GM10266 (cell line): Measurements from ENCODE around the gene UQCRHL.
A peak's percentile ranks its signal among the peaks of the same experiment; 100 is the strongest.

Experiments used
- DNase-seq: peaks from one replicate; pipeline ENCODE4 v3.0.0; 2012; ENCODE audit errors: extremely low spot score
- CTCF ChIP-seq: IDR thresholded peaks from 2 replicates; pipeline ENCODE4 v1.5.1; 2012; ENCODE audit warnings: mild to moderate bottlenecking, low read depth; ENCODE audit not compliant: control insufficient read depth, insufficient read depth; ENCODE audit errors: missing control alignments

UQCRHL gene

GRCh38 chr1:15810073-15810472 is 2.6 kb upstream of the UQCRHL start:
- no peak for DNase-seq
- no peak for TF ChIP-seq CTCF

GRCh38 chr1:15808955-15809354 is 1.5 kb upstream of the UQCRHL start:
- no peak for TF ChIP-seq CTCF
- no peak for DNase-seq

GRCh38 chr1:15807121-15807520 is 328 bp downstream of the UQCRHL start:
- TF ChIP-seq CTCF, result no peak
- no peak for DNase-seq

- DNase-seq, result no peak
- TF ChIP-seq CTCF, result no peak
Measured at GRCh38 chr1:15804060-15804459, 3.4 kb downstream of the UQCRHL start.

- peak; percentile 46 for TF ChIP-seq CTCF
- DNase-seq, result peak; percentile 49
Measured at GRCh38 chr1:15803380-15803779, 4.1 kb downstream of the UQCRHL start.

- no peak for TF ChIP-seq CTCF
- no peak for DNase-seq
Measured at GRCh38 chr1:15802234-15802965, 5.0 kb downstream of the UQCRHL start.

- no peak for TF ChIP-seq CTCF
- DNase-seq, result no peak
Measured at GRCh38 chr1:15799928-15800835, 7.3 kb downstream of the UQCRHL start.
